Measurements from ENCODE around the gene HDHD3. TPM values are rescaled to one million over a fixed set of nuclear protein-coding genes. Genes with fewer than 3 reads are reported as not detected.

HDHD3 gene
- total RNA-seq, 2 experiments from 2014 or later: 17.2 to 17.7 TPM

GRCh38 chr9:113355040-113355596 is 21.7 kb downstream of the HDHD3 start:
- no peaks in the 10 kb centered on the region for H3K36me3 Mint-ChIP-seq
- peaks cover 23% of the 10 kb centered on the region for H3K4me1 Mint-ChIP-seq (ENCODE audit: low read depth)
- peaks cover 33% of the 10 kb centered on the region for H3K27me3 Mint-ChIP-seq
- DNase-seq: no peak
- no peaks in the 10 kb centered on the region for H3K9me3 Mint-ChIP-seq
- intact Hi-C loops (cut with micrococcal nuclease): loop anchor here (10.0 kb wide), 1 partner anchor 1250 kb away; no protein-coding TSS in a partner anchor
- POLR2A ChIA-PET: no interaction called here
- no peak overlapping the region for H3K27ac Mint-ChIP-seq
- no peak overlapping the region for H3K4me3 Mint-ChIP-seq
- CTCF ChIA-PET: no interaction called here

DNA sequence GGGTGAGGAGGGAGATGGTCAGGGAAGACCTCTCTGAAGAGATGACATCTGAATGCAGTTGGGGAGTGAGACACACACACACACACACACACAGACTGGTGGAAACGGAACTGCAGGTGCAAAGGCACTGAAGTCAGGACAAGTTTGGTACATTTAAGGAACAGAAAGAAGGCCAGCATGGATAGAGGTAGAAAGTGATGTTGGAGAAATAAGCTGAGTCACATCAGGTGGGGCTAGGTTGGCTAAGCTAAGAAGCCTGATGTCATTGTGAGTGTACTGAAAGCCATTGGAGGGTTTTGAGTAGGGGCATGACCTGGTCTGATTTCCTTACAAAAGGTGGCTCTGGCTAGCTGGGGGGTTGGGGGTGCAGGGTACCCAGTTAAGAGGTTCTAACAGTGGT is 24.4 kb downstream of the HDHD3 start:
- POLR2A ChIA-PET: interaction anchor here (0.6 to 0.7 kb wide), 2 partner anchors 9 to 26 kb away, joined by 3 to 4 read pairs; no protein-coding TSS in a partner anchor

GRCh38 chr9:113352006-113352405 is 24.8 kb downstream of the HDHD3 start:
- no peak overlapping the region for H3K4me3 Mint-ChIP-seq

More for the DNA sequence above, 24.4 kb downstream of the HDHD3 start:
- peaks cover 40% of the 10 kb centered on the region for H3K4me1 Mint-ChIP-seq (ENCODE audit: low read depth)
- CTCF ChIA-PET: interaction anchor here (1.3 kb wide), 1 partner anchor 49 kb away, joined by 4 read pairs; the partner anchor contains the start of gene ALAD
- no peak for DNase-seq
- H3K36me3 Mint-ChIP-seq: no peaks in the 10 kb centered on the region
- H3K27ac Mint-ChIP-seq: no peak overlapping the region
- H3K27me3 Mint-ChIP-seq: peaks cover 37% of the 10 kb centered on the region
- no peak overlapping the region for H3K4me3 Mint-ChIP-seq
- intact Hi-C loops (cut with micrococcal nuclease): loop anchor here (10.0 kb wide), 1 partner anchor 1248 kb away; no protein-coding TSS in a partner anchor
- no peaks in the 10 kb centered on the region for H3K9me3 Mint-ChIP-seq

GRCh38 chr9:113350937-113351336 is 25.8 kb downstream of the HDHD3 start:
- DNase-seq: peak; percentile 63
- ChIA-PET POLR2A (interaction anchor here (2.2 to 4.8 kb wide), 5 partner anchors 10 to 76 kb away, joined by 9 to 24 read pairs (median 11); partner anchors contain the start of genes C9orf43, CDC26, HDHD3 and POLE3), CTCF (interaction anchor here (0.6 to 2.1 kb wide), 5 partner anchors 10 to 304 kb away, joined by 3 to 7 read pairs (median 5); partner anchors contain the start of genes C9orf43, HDHD3 and POLE3)
- Mint-ChIP-seq H3K9me3 (no peaks in the 10 kb centered on the region), H3K4me3 (peak overlapping the region; percentile 77), H3K27me3 (peaks cover 32% of the 10 kb centered on the region), H3K4me1 (ENCODE audit: low read depth) (peaks cover 47% of the 10 kb centered on the region), H3K27ac (peak overlapping the region; percentile 69), H3K36me3 (no peaks in the 10 kb centered on the region)
- intact Hi-C loops (cut with micrococcal nuclease): loop anchor here (1.0 to 10.0 kb wide), 4 partner anchors 10 to 1246 kb away; no protein-coding TSS in a partner anchor

More at GRCh38 chr9:113352006-113352405, 24.8 kb downstream of the HDHD3 start:
- intact Hi-C loops (cut with micrococcal nuclease): loop anchor here (10.0 kb wide), 1 partner anchor 1247 kb away; no protein-coding TSS in a partner anchor
- no peak for DNase-seq
- no peaks in the 10 kb centered on the region for H3K36me3 Mint-ChIP-seq
- CTCF ChIA-PET: interaction anchor here (0.6 to 1.3 kb wide), 2 partner anchors 12 to 49 kb away, joined by 3 to 4 read pairs; partner anchors contain the start of genes ALAD and WDR31
- peaks cover 37% of the 10 kb centered on the region for H3K27me3 Mint-ChIP-seq
- H3K27ac Mint-ChIP-seq: no peak overlapping the region
- H3K9me3 Mint-ChIP-seq: no peaks in the 10 kb centered on the region
- H3K4me1 Mint-ChIP-seq (ENCODE audit: low read depth): peaks cover 42% of the 10 kb centered on the region
- POLR2A ChIA-PET: interaction anchor here (0.6 to 4.8 kb wide), 3 partner anchors 10 to 26 kb away, joined by 4 to 24 read pairs (median 19); partner anchors contain the start of gene WDR31

DNA sequence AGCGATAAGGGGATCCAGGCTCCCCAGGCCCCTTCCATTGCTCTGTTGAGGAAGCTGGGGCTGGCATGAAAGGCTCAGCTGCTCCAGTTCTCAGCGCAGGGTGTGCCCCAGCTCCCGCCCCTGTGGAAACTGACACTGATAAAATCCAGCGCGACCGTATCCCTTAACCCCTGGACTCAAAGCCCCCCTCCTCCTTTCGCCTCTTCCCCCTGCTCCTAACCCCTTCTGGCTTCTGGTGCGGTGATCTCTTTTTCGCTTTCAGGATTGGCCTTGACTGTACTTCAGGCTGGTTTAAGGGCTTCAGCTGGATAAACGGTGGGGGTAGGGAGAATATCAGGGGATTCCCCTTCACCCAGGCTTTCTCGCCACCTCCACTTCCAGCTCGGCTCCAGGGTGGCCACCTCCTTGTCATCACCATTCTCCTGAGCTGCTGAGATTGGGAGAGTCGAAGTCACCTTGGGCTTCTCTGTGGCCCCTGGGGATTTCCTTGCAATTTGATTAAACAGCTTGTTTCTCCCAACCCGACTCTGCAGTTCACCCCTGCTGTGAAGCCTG is 26.6 kb downstream of the HDHD3 start:
- peak; percentile 40 for DNase-seq
- CTCF ChIA-PET: interaction anchor here (0.6 to 2.1 kb wide), 8 partner anchors 10 to 305 kb away, joined by 3 to 7 read pairs (median 4); partner anchors contain the start of genes ALAD, C9orf43, HDHD3 and POLE3
- POLR2A ChIA-PET: interaction anchor here (2.2 to 4.8 kb wide), 5 partner anchors 10 to 75 kb away, joined by 9 to 24 read pairs (median 11); partner anchors contain the start of genes C9orf43, CDC26, HDHD3 and POLE3
- no peaks in the 10 kb centered on the region for H3K9me3 Mint-ChIP-seq
- peaks cover 54% of the 10 kb centered on the region for H3K4me1 Mint-ChIP-seq (ENCODE audit: low read depth)
- peak overlapping the region; percentile 77 for H3K4me3 Mint-ChIP-seq
- peaks cover 32% of the 10 kb centered on the region for H3K27me3 Mint-ChIP-seq
- intact Hi-C loops (cut with micrococcal nuclease): loop anchor here (1.0 to 10.0 kb wide), 2 partner anchors 57 to 1245 kb away; no protein-coding TSS in a partner anchor
- H3K36me3 Mint-ChIP-seq: no peaks in the 10 kb centered on the region
- peak overlapping the region; percentile 69 for H3K27ac Mint-ChIP-seq

GRCh38 chr9:113349445-113350094 is 27.2 kb downstream of the HDHD3 start, which contains the start of gene BSPRY:
BSPRY (plus strand) TSS chr9:113349541; CDS start chr9:113349580, 39 bp downstream.
- no peaks in the 10 kb centered on the region for H3K9me3 Mint-ChIP-seq
- intact Hi-C loops (cut with micrococcal nuclease): loop anchor here (1.0 to 10.0 kb wide), 4 partner anchors 58 to 1245 kb away; no protein-coding TSS in a partner anchor
- peaks cover 56% of the 10 kb centered on the region for H3K4me1 Mint-ChIP-seq (ENCODE audit: low read depth)
- peak within 1 kb of the TSS; percentile 69 for H3K27ac Mint-ChIP-seq
- CTCF ChIA-PET: interaction anchor here (0.6 to 2.1 kb wide), 8 partner anchors 10 to 308 kb away, joined by 3 to 9 read pairs (median 5); partner anchors contain the start of genes ALAD, C9orf43, HDHD3 and POLE3
- H3K36me3 Mint-ChIP-seq: no peaks in the 10 kb centered on the region
- POLR2A ChIA-PET: interaction anchor here (2.2 to 4.8 kb wide), 5 partner anchors 9 to 74 kb away, joined by 9 to 24 read pairs (median 11); partner anchors contain the start of genes C9orf43, CDC26, HDHD3 and POLE3
- H3K27me3 Mint-ChIP-seq: peaks cover 32% of the 10 kb centered on the region
- H3K4me3 Mint-ChIP-seq: peak within 1 kb of the TSS; percentile 77
- peak; percentile 41 for DNase-seq

DNA sequence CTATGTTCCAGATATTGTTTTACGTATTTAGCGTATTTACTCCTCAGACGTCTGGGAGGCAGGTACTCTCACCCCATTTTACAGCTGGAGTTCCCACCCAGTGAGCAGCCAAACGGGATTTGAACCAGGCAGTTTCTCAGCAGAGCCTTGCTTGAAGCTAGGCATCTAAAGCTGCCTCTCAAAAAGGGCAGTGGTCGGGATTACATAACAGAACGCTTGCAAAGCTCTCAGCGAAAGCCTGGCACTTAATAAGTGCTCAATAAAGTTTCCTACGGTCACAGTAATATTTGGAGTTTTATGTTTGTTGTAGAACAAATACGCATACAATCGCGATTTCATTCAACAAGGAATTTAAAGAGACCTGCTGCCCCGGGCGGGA is 27.7 kb downstream of the HDHD3 start:
- H3K27ac Mint-ChIP-seq: no peak overlapping the region
- no peaks in the 10 kb centered on the region for H3K36me3 Mint-ChIP-seq
- peak overlapping the region; percentile 65 for H3K4me3 Mint-ChIP-seq
- no peaks in the 10 kb centered on the region for H3K9me3 Mint-ChIP-seq
- CTCF ChIA-PET: interaction anchor here (1.2 to 2.1 kb wide), 5 partner anchors 9 to 309 kb away, joined by 3 to 9 read pairs (median 5); partner anchors contain the start of genes ALAD, C9orf43, POLE3 and WDR31
- intact Hi-C loops (cut with micrococcal nuclease): loop anchor here (5.0 to 10.0 kb wide), 2 partner anchors 166 to 233 kb away; no protein-coding TSS in a partner anchor
- no peak for DNase-seq
- H3K27me3 Mint-ChIP-seq: peaks cover 31% of the 10 kb centered on the region
- peaks cover 56% of the 10 kb centered on the region for H3K4me1 Mint-ChIP-seq (ENCODE audit: low read depth)
- POLR2A ChIA-PET: interaction anchor here (1.2 to 4.8 kb wide), 6 partner anchors 8 to 74 kb away, joined by 3 to 24 read pairs (median 11); partner anchors contain the start of genes C9orf43, CDC26, HDHD3 and POLE3

GRCh38 chr9:113348437-113348836 is 28.3 kb downstream of the HDHD3 start:
- Mint-ChIP-seq H3K4me3 (no peak overlapping the region), H3K9me3 (no peaks in the 10 kb centered on the region), H3K4me1 (ENCODE audit: low read depth) (peaks cover 56% of the 10 kb centered on the region), H3K27ac (no peak overlapping the region), H3K36me3 (no peaks in the 10 kb centered on the region), H3K27me3 (peaks cover 27% of the 10 kb centered on the region)
- ChIA-PET POLR2A (interaction anchor here (1.0 to 4.8 kb wide), 5 partner anchors 8 to 73 kb away, joined by 3 to 24 read pairs (median 11); partner anchors contain the start of genes C9orf43, CDC26, HDHD3 and POLE3), CTCF (interaction anchor here (0.7 to 2.0 kb wide), 6 partner anchors 8 to 310 kb away, joined by 3 to 9 read pairs (median 5); partner anchors contain the start of genes ALAD, CDC26, PRPF4 and WDR31)
- intact Hi-C loops (cut with micrococcal nuclease): loop anchor here (1.0 to 10.0 kb wide), 3 partner anchors 8 to 234 kb away; partner anchors contain the start of gene WDR31
- DNase-seq: no peak

DNA sequence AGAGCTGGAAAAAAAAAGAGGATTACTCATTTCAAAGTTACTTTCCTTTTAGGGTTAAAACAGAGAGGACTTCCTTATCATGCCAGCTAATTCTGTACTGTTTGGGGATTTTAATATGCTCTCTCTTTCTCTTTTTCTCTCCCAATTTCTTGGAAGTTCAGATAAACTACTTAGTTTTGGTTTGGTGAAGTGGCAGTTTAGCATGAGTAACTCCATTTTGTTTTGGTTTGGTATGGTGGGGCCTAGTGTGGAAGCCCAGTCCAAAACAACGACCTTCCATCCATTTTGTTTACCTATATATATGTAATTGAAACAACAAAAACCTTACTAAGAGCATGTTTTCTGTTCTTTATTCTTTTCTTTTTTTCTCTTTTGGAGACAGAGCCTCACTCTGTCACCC is 31.1 kb downstream of the HDHD3 start:
- peaks cover 9% of the 10 kb centered on the region for H3K27me3 Mint-ChIP-seq
- H3K4me3 Mint-ChIP-seq: no peak overlapping the region
- intact Hi-C loops (cut with micrococcal nuclease): loop anchor here (5.0 to 10.0 kb wide), 2 partner anchors 169 to 237 kb away; no protein-coding TSS in a partner anchor
- H3K36me3 Mint-ChIP-seq: no peaks in the 10 kb centered on the region
- POLR2A ChIA-PET: interaction anchor here (1.0 to 2.2 kb wide), 2 partner anchors 17 to 65 kb away, joined by 3 to 7 read pairs; partner anchors contain the start of genes C9orf43 and POLE3
- H3K27ac Mint-ChIP-seq: no peak overlapping the region
- no peak for DNase-seq
- no peaks in the 10 kb centered on the region for H3K9me3 Mint-ChIP-seq
- CTCF ChIA-PET: interaction anchor here (1.3 kb wide), 1 partner anchor 55 kb away, joined by 5 read pairs; the partner anchor contains the start of gene ALAD
- peaks cover 50% of the 10 kb centered on the region for H3K4me1 Mint-ChIP-seq (ENCODE audit: low read depth)

DNA sequence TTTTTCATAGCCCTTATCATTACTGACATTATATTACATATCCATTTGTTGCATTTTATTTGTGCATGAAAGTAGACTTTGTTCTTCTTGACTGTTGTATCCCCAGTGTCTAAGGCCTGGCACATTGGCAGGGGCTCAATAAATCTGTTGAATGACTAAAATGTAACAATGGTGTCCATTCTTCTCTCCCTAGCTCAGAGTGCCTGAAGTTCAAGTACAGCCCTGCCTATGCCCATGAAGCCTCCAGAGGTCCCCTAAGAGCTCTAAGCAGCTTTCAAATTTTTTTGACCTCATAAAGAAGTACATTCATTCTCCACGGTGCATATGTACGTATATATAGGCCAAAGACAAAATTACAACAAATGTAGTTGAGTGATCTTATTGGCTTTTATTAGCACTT is 31.6 kb downstream of the HDHD3 start:
- peaks cover 5% of the 10 kb centered on the region for H3K27me3 Mint-ChIP-seq
- H3K9me3 Mint-ChIP-seq: no peaks in the 10 kb centered on the region
- no peaks in the 10 kb centered on the region for H3K36me3 Mint-ChIP-seq
- DNase-seq: no peak
- POLR2A ChIA-PET: interaction anchor here (1.0 to 2.2 kb wide), 2 partner anchors 17 to 65 kb away, joined by 3 to 7 read pairs; partner anchors contain the start of genes C9orf43 and POLE3
- no peak overlapping the region for H3K27ac Mint-ChIP-seq
- H3K4me3 Mint-ChIP-seq: no peak overlapping the region
- CTCF ChIA-PET: interaction anchor here (0.5 to 1.3 kb wide), 2 partner anchors 56 to 174 kb away, joined by 3 to 5 read pairs; partner anchors contain the start of gene ALAD
- H3K4me1 Mint-ChIP-seq (ENCODE audit: low read depth): peaks cover 50% of the 10 kb centered on the region
- intact Hi-C loops (cut with micrococcal nuclease): loop anchor here (5.0 to 10.0 kb wide), 2 partner anchors 170 to 237 kb away; no protein-coding TSS in a partner anchor
